ENCODE data around the gene PAF1.

Gene PAF1

GRCh38 chr19:39390751-39391437 lies at the start of gene PAF1, which contains the start of gene MED29:
Gene PAF1 (minus strand): TSS chr19:39391106. CDS start chr19:39390864, 242 bp downstream.
Gene MED29 (plus strand): TSS chr19:39391378. CDS start chr19:39391423, 45 bp downstream.
- peak; percentile 100 for DNase-seq

GRCh38 chr19:39438270-39438934 lies 47.5 kb upstream of the PAF1 start:
- no peak for DNase-seq

- DNase-seq: no peak
Observed at GRCh38 chr19:39436350-39436716, 45.4 kb upstream of the PAF1 start.

DNA sequence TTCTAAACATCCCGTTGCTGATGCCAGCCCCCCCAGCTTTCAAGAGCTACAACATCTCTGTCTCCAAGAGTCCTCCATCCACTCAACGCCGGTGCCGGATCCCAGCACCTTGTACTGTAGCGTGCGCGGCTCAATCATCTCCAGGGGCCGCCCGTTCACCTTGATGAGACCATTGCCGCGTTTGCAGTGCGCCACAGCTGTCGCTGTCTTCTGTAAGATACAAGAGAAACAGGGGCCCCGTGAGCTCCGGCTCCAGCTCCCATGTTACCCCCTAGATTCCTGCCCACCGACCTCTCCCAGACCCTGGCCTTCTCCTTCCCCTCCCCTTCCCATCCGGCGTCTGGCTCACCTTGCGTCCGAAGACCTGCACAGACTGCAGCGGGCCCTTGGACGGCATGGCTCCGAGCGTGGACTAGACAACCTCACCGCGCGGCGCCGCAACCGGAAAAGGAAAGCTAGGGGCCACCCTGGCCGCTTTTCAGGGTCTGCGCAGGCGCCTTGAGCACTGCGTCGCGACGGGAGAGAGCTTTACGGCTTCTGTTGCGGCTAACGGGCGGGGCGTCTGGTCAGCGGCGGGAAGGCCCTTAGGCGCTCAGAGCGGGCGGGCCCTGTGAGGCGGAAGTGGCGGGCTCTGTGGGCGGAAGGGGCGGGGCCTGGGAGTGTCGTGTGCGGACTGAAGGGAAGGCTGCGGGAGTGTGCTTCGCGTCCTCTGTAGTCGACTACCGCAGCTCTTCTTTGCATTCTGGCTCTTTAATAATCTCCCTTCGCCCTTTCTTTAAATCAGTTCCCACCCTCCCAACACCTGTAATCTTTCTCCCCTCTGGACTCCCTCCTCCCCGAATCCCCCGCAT lies 44.8 kb upstream of the PAF1 start, which contains the start of gene RPS16:
RPS16 (minus strand) TSS at position 451 of the 851 bp plus-strand sequence; CDS start at position 397, 54 bp downstream.
- peak; percentile 99 for DNase-seq

DNA sequence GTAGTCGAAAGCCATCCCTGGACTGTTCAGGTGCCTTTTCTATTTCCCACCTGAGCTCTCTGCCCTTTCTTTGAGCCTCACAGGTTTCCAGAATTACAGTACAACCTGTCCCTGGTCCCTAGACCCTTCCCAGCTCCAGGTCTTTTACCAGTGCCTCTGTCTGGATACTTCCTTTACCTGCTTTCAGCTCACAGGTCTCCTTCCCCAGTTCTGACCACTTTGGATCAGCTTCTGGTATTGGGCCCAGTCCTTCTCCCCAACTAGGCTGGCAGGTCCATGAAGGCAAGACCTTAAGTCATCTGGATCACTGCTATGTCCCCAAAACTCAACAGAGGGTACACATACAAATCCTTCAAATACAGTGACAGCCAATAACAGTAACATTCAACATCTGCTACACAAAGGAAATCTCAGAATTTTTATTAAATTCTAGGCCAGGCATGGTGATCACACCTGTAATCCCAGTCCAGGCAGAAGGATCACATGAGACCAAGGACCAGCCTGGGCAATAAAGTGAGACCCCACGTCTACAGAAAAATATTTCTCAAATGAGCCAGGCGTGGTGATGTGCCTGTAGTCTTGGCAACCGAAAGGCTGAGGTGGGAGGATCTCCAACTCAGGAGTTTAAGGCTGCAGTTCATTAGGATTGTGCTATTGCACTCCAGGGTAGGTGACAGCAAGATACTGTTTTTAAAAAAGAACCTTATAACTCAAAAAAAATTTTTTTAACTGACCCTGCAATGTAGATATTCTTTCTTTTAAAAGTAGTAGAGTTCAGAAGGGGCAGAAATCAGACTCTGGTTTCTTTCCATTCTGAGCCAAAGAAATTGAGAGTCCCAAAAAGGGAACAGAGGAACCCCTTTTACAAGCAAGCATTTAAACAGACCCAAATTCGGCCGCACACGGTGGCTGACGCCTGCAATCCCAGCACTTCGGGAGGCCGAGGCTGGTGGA lies 43.5 kb upstream of the PAF1 start:
- DNase-seq: no peak

DNA sequence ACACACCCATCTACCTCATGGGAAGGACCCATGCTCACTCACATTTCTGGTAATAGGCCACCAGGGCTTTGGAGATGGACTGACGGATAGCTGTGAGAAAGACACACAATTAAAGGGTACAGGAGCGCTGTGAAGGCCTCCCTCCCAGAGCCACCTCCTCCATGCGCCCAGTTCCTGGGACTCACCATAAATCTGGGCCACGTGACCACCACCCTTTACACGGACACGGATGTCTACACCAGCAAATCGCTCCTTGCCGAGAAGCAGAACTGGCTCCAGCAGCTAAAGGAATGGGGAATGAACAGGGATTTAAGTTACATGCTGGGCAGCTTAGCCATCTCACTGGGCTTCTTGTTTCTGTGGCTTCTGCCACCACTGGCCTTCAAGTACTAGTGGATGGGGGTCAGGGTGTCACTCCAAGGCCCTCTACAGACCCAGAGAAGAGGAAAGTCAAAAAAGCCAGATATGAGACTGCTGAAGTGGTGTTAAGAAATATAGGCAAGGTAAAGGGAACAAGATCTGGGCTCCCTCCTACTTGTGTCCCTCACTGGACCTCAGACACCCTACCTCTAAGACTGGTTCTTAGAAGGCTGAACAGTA lies 42.7 kb upstream of the PAF1 start:
- DNase-seq: no peak

DNA sequence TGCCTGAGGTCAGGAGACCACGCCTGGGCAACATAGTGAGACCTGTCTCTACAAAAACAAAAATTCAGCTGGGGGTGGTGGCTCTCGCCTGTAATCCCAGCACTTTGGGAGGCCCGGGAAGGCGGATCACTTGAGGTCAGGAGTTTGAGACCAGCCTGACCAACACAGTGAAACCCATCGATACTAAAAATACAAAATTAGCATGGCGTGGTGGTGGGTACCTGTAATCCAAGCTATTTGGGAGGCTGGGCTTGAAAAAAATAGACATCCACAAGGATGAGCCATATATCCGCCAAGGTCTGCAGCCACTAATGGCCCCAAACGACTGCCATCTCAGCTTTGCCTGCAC lies 41.7 kb upstream of the PAF1 start:
- no peak for DNase-seq

- DNase-seq: peak; percentile 88
Observed at GRCh38 chr19:39430675-39431593, 40.0 kb upstream of the PAF1 start.

- DNase-seq: no peak
Observed at GRCh38 chr19:39428283-39429112, 37.6 kb upstream of the PAF1 start.

DNA sequence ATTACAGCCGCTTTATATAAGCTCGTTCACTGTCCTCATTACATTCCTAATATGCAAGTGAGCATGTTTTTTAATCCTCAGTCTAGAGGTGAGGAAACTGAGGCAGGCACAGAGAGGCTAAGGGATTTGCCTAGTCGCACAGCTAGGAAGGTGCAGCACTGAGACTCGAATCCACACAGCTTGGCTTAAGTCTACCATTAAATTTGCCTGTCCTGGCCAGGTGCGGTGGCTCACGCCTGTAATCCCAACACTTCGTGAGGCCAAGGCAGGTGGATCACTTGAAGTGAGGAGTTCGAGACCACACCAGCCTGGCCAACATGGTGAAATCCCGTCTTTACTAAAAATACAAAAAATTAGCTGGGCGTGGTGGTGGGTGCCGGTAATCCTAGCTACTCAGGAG lies 36.8 kb upstream of the PAF1 start:
- DNase-seq: no peak

GRCh38 chr19:39426170-39426569 lies 35.3 kb upstream of the PAF1 start:
- no peak for DNase-seq

DNA sequence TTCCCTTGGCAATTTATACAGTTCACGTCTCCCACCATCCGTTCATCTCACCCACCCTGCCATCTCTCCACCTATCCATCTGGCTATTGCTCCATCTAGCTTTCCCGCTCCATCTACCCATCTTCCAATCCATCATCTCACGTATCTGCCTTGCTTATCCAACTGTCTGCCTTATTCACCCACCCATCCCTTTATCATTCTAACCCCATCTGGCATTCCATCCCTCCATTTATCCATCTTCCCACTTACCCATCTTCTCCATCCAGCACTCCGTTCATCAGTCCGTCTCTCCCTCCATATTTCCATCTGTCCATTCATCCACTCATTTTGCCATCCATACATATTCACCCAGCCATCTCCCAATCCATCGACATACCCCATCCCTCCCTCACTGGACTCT lies 34.8 kb upstream of the PAF1 start:
- DNase-seq: no peak

DNA sequence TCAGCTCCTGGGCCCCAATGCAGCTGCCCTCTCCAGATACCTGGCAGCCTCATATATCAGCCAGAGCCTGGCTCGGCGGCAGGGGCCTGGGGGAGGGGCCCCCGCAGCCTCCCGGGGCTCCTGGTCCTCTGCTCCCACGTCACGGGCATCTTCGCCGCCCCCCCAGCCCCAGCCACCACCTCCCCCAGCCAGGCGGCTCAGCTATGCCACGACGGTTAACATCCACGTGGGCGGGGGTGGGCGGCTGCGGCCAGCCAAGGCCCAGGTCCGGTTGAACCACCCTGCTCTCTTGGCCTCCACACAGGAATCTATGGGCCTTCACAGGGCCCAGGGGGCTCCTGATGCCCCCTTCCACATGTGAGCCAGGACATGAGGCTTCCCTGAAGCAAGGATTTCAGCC lies 34.0 kb upstream of the PAF1 start:
- DNase-seq: no peak

GRCh38 chr19:39423258-39424086 lies 32.6 kb upstream of the PAF1 start:
- DNase-seq: no peak

- DNase-seq: no peak
Observed at GRCh38 chr19:39422020-39422419, 31.1 kb upstream of the PAF1 start.

DNA sequence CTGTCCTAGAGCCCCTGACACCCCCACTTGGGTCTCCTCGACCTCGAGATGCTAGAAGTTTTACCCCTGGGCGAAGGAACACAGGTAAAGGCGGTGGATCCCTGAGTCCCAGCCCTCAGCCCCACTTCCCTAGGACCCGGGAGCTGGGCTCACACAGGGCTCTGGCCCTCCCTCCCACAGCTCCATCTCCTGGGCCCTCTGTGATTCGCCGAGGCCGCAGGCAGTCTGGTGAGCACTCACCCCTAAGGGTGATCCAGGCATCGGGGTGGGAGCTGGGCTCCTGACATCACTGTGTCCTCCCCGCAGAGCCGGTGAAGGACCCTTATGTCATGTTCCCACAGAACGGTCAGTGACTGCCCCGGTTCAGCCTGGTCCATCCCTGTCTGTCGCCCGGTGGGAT lies 29.9 kb upstream of the PAF1 start:
- no peak for DNase-seq

DNA sequence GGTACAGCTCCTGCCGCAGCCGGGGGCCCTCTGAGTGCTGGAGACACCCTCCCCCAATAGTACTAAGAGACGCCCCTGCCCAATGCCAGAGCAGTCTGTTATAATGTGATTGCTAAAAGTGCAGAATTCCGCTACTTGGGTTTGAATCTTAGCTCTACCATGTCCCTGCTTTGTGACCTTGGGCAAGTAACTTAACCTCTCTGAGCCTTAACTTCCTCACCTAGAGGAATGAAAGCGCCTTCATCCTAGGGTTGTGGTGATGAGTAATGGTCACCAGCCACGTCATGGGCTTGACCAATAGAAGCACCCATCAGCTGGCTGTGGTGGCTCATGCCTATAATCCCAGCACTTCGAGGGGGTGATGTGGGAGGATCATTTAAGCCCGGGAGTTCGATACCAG lies 28.1 kb upstream of the PAF1 start:
- DNase-seq: peak; percentile 6

GRCh38 chr19:39417463-39418181 lies 26.7 kb upstream of the PAF1 start:
- no peak for DNase-seq

All from CD4-positive, alpha-beta T cell treated with Interleukin-17A for 1 hour (primary cell).